OCI-LY1 (cell line): ENCODE measurements around the gene BTBD17.

Experiments
- H2AFZ ChIP-seq: fragments of 200-600 bp; sonication (generic), shearing (Covaris generic); 2 replicates; pipeline ENCODE4 v1.6.0; 2014; ENCODE audit warnings: antibody characterized with exemption, mild to moderate bottlenecking, low read length
- H3F3A ChIP-seq: fragments of 200-600 bp; sonication (generic), shearing (Covaris generic); 2 replicates; pipeline ENCODE4 v1.6.0; 2014; ENCODE audit warnings: mild to moderate bottlenecking, antibody characterized with exemption, low read length, moderate library complexity; ENCODE audit not compliant: insufficient read depth
- H3K27ac ChIP-seq: fragments of 200-600 bp; sonication (generic); 2 replicates; pipeline ENCODE4 v1.5.1; 2014; ENCODE audit warnings: low read length, mixed run types, mild to moderate bottlenecking, low read depth; ENCODE audit not compliant: poor library complexity, severe bottlenecking
- H3K27me3 ChIP-seq: fragments of 200-600 bp; sonication (generic); 2 replicates; pipeline ENCODE4 v1.6.0; 2014; ENCODE audit warnings: antibody characterized with exemption, mild to moderate bottlenecking, low read length, moderate library complexity; ENCODE audit not compliant: insufficient read depth
- H3K36me3 ChIP-seq: fragments of 200-600 bp; sonication (generic); 2 replicates; pipeline ENCODE4 v1.6.1; 2014; ENCODE audit warnings: mild to moderate bottlenecking, antibody characterized with exemption, low read length, moderate library complexity, mixed read lengths; ENCODE audit not compliant: insufficient read depth
- H3K4me1 ChIP-seq: fragments of 200-600 bp; sonication (generic); 2 replicates; pipeline ENCODE4 v1.5.1; 2014; ENCODE audit warnings: mild to moderate bottlenecking, low read length, moderate library complexity; ENCODE audit not compliant: insufficient read depth, severe bottlenecking
- H3K4me2 ChIP-seq: fragments of 200-600 bp; sonication (generic), shearing (Covaris generic); 2 replicates; pipeline ENCODE4 v1.6.1; 2014; ENCODE audit warnings: low read length
- H3K4me3 ChIP-seq: fragments of 200-600 bp; sonication (generic); 2 replicates; pipeline ENCODE4 v1.5.1; 2014; ENCODE audit warnings: low read length, low read depth, mild to moderate bottlenecking, mixed read lengths; ENCODE audit not compliant: poor library complexity, severe bottlenecking
- H3K79me2 ChIP-seq: fragments of 200-600 bp; shearing (Covaris generic); 2 replicates; pipeline ENCODE4 v1.6.1; 2016; ENCODE audit warnings: mixed run types, low read length, mixed read lengths; ENCODE audit not compliant: insufficient read depth
- H3K9ac ChIP-seq: fragments of 200-600 bp; sonication (generic), shearing (Covaris generic); 2 replicates; pipeline ENCODE4 v1.6.1; 2014; ENCODE audit warnings: mild to moderate bottlenecking, low read length, mixed read lengths
- H3K9me2 ChIP-seq: fragments of 200-600 bp; sonication (generic), shearing (Covaris generic); 2 replicates; pipeline ENCODE4 v1.6.1; 2014; ENCODE audit warnings: low read depth, mild to moderate bottlenecking, low read length, mixed read lengths
- H3K9me3 ChIP-seq: fragments of 200-600 bp; shearing (Covaris generic); 2 replicates; pipeline ENCODE4 v1.6.1; 2014; ENCODE audit warnings: low read length, mixed read lengths
- H4K20me1 ChIP-seq: fragments of 200-600 bp; sonication (generic), shearing (Covaris generic); 2 replicates; pipeline ENCODE4 v1.6.0; 2016; ENCODE audit warnings: mild to moderate bottlenecking, low read length; ENCODE audit not compliant: insufficient read depth
- EZH2 ChIP-seq: fragments of 200-600 bp; sonication (generic), shearing (Covaris generic); IDR thresholded peaks from 2 replicates; pipeline ENCODE4 v1.8.0; 2017; ENCODE audit warnings: borderline replicate concordance, mixed run types, mild to moderate bottlenecking, antibody characterized with exemption, low read length, moderate library complexity, mixed read lengths
- TF ChIP-seq, protein P1 (sequence below): fragments of 200-600 bp; sonication (generic), shearing (Covaris generic); IDR thresholded peaks from 2 replicates; pipeline ENCODE4 v1.5.1; 2017; ENCODE audit warnings: mild to moderate bottlenecking, antibody characterized with exemption, low read length, moderate library complexity, mixed read lengths

The BTBD17 gene

DNA sequence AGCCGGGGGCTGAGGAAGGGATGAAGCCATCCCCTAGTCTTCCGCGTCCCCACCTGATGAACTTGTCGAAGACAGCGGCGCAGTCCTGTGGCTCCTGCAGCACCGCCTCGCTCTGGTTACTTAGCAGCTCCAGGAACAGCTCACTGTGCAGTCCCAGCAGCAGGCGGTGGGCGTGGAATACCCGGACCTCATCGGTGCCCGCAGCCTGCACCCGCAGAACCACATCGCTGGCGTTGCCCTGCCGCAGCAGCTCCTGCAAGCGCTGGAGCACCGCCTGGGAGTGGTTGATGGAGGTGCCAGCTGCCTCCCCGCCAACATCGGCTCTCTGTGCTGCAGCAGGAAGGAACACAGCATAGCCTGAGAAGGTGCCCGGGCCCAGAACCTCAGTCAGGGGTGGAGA is 1.8 kb downstream of the BTBD17 start:
- H4K20me1 ChIP-seq: no peaks in the 10 kb centered on the region
- no peak overlapping the region for H3K9ac ChIP-seq
- H3K36me3 ChIP-seq: no peaks in the 10 kb centered on the region
- H3K79me2 ChIP-seq: no peaks in the 10 kb centered on the region
- no peaks in the 10 kb centered on the region for H3K4me1 ChIP-seq
- TF ChIP-seq, protein P1, sequence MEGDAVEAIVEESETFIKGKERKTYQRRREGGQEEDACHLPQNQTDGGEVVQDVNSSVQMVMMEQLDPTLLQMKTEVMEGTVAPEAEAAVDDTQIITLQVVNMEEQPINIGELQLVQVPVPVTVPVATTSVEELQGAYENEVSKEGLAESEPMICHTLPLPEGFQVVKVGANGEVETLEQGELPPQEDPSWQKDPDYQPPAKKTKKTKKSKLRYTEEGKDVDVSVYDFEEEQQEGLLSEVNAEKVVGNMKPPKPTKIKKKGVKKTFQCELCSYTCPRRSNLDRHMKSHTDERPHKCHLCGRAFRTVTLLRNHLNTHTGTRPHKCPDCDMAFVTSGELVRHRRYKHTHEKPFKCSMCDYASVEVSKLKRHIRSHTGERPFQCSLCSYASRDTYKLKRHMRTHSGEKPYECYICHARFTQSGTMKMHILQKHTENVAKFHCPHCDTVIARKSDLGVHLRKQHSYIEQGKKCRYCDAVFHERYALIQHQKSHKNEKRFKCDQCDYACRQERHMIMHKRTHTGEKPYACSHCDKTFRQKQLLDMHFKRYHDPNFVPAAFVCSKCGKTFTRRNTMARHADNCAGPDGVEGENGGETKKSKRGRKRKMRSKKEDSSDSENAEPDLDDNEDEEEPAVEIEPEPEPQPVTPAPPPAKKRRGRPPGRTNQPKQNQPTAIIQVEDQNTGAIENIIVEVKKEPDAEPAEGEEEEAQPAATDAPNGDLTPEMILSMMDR: no peak
- TF ChIP-seq EZH2: no peak
- no peaks in the 10 kb centered on the region for H3K9me2 ChIP-seq
- no peaks in the 10 kb centered on the region for H3K27me3 ChIP-seq
- no peak overlapping the region for H3K4me3 ChIP-seq
- no peak overlapping the region for H3K27ac ChIP-seq
- no peak overlapping the region for H3K4me2 ChIP-seq
- H2AFZ ChIP-seq: no peak overlapping the region
- no peaks in the 10 kb centered on the region for H3F3A ChIP-seq
- no peaks in the 10 kb centered on the region for H3K9me3 ChIP-seq

DNA sequence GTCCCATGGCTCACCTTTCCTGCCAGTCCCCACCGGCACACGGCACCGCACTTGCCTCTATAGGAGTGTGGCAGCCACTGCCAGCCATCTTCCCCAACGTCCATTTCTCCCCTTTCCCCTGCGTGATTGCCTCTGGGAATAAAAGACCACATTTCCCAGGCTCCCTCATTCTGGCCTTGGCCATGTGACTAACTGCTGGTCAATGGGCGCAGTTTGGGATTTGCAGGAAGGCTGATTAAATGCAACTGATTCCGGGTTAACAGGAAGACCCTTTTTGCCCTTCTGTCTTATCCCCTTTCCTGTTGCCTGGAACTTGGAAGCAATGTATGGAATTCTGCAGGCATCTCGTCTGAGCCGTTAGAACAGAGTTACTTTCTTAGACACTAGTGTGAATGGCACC is 3.0 kb downstream of the BTBD17 start:
- H3K27me3 ChIP-seq: no peaks in the 10 kb centered on the region
- H3K4me3 ChIP-seq: no peak overlapping the region
- H3K4me1 ChIP-seq: no peaks in the 10 kb centered on the region
- no peaks in the 10 kb centered on the region for H3K79me2 ChIP-seq
- H3K9me3 ChIP-seq: no peaks in the 10 kb centered on the region
- no peak overlapping the region for H3K27ac ChIP-seq
- H4K20me1 ChIP-seq: no peaks in the 10 kb centered on the region
- H3K36me3 ChIP-seq: no peaks in the 10 kb centered on the region
- no peak overlapping the region for H3K9ac ChIP-seq
- H3K9me2 ChIP-seq: no peaks in the 10 kb centered on the region
- TF ChIP-seq, protein P1: no peak
- no peak for TF ChIP-seq EZH2
- no peak overlapping the region for H3K4me2 ChIP-seq
- no peaks in the 10 kb centered on the region for H3F3A ChIP-seq
- no peak overlapping the region for H2AFZ ChIP-seq

DNA sequence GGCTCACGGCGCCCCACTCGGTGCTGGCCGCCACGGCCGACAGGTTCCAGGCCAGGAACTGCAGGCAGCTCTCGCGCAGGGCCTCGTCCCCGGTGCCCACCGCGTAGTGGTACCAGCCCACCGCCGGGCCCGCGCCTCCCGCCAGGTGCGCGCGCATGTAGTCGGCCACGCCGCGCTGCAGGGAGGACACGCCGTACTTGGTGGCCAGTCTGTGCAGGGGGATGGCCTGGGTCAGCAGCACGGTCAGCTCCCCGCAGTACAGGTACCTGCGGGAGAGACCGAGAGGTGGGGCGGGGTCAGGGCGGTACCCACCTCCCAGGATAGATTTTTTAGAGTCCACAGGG is 4.2 kb downstream of the BTBD17 start:
- Histone ChIP-seq H2AFZ (no peak overlapping the region), H3K36me3 (no peaks in the 10 kb centered on the region), H3K4me3 (no peak overlapping the region), H3K9ac (no peak overlapping the region), H3K9me3 (no peaks in the 10 kb centered on the region), H3K27ac (no peak overlapping the region), H3K4me2 (no peak overlapping the region), H3K27me3 (no peaks in the 10 kb centered on the region), H3K79me2 (no peaks in the 10 kb centered on the region), H3F3A (no peaks in the 10 kb centered on the region), H4K20me1 (no peaks in the 10 kb centered on the region), H3K9me2 (no peaks in the 10 kb centered on the region), H3K4me1 (no peaks in the 10 kb centered on the region)
- TF ChIP-seq EZH2: no peak
- TF ChIP-seq, protein P1: no peak
